Activated B cell treated with CpG ODN at 0.5 μM for 24 hours (primary cell): ENCODE data around the gene FGFR2. TPM values are rescaled to one million over a fixed set of nuclear protein-coding genes. Genes with fewer than 3 reads are reported as not detected.

Source experiments
- ATAC-seq: fragments of 200-7000 bp; cut with Tn5 transposase; one replicate; pipeline ENCODE4 v1.10.0; 2021; ENCODE audit warnings: low read depth, mild to moderate bottlenecking, moderate library complexity
- CTCF ChIA-PET: fragments of 350-600 bp; sonication (Branson Sonifier 250); formaldehyde crosslinking; loops from one replicate; lab custom pipeline; 2021; ENCODE audit warnings: antibody characterized with exemption; lab: Charles Lee
- POLR2A ChIA-PET: fragments of 350-600 bp; sonication (Branson Sonifier 250); formaldehyde crosslinking; loops from one replicate; lab custom pipeline; 2021; ENCODE audit warnings: antibody characterized with exemption; lab: Charles Lee
- DNase-seq: peaks from one replicate; pipeline ENCODE4 v3.0.0; 2022
- H3K27ac Mint-ChIP-seq: one replicate; pipeline ENCODE4 v1.8.0; 2020; ENCODE audit warnings: mixed read lengths
- H3K27me3 Mint-ChIP-seq: one replicate; pipeline ENCODE4 v1.8.0; 2021; ENCODE audit warnings: mixed read lengths
- H3K36me3 Mint-ChIP-seq: one replicate; pipeline ENCODE4 v1.8.0; 2021; ENCODE audit warnings: low read depth, mixed read lengths
- H3K4me1 Mint-ChIP-seq: one replicate; pipeline ENCODE4 v1.8.0; 2021; ENCODE audit warnings: mixed read lengths
- H3K4me3 Mint-ChIP-seq: one replicate; pipeline ENCODE4 v1.8.0; 2020; ENCODE audit warnings: mild to moderate bottlenecking, mixed read lengths
- H3K9me3 Mint-ChIP-seq: one replicate; pipeline ENCODE4 v1.8.0; 2020; ENCODE audit warnings: mixed read lengths
- CTCF ChIP-seq: fragments of 200-600 bp; IDR thresholded peaks from one replicate; pipeline ENCODE4 v1.8.0; 2022; ENCODE audit warnings: antibody characterized with exemption, mild to moderate bottlenecking
- intact Hi-C: fragments of 100-400 bp; cut with micrococcal nuclease; formaldehyde crosslinking; loops from one replicate; pipeline ENCODE4 v1.15.1; 2024
- total RNA-seq: library from RNA; stranded (reverse); gene quantifications from 2 replicates; pipeline ENCODE4 v1.2.3, GENCODE V29; 2022

FGFR2 gene
- total RNA-seq, 1 donor from 2014 or later = not detected

GRCh38 chr10:121627876-121628581 is 29.8 kb upstream of the FGFR2 start:
- H3K4me3 Mint-ChIP-seq = no peak overlapping the region
- CTCF ChIA-PET = no interaction called here
- H3K27me3 Mint-ChIP-seq = no peaks in the 10 kb centered on the region
- no peak overlapping the region for H3K27ac Mint-ChIP-seq
- no peak for DNase-seq
- no peak for TF ChIP-seq CTCF
- no peaks in the 10 kb centered on the region for H3K9me3 Mint-ChIP-seq
- no peaks in the 10 kb centered on the region for H3K4me1 Mint-ChIP-seq
- intact Hi-C loops = no loop called here
- no peak for ATAC-seq
- H3K36me3 Mint-ChIP-seq = no peaks in the 10 kb centered on the region
- POLR2A ChIA-PET = no interaction called here

GRCh38 chr10:121624836-121625486 is 26.7 kb upstream of the FGFR2 start:
- intact Hi-C loops = no loop called here
- Mint-ChIP-seq H3K4me1 (no peaks in the 10 kb centered on the region), H3K27ac (no peak overlapping the region), H3K4me3 (no peak overlapping the region), H3K9me3 (no peaks in the 10 kb centered on the region), H3K36me3 (no peaks in the 10 kb centered on the region), H3K27me3 (no peaks in the 10 kb centered on the region)
- no peak for DNase-seq
- POLR2A ChIA-PET = no interaction called here
- ATAC-seq = no peak
- TF ChIP-seq CTCF = no peak
- CTCF ChIA-PET = no interaction called here

- ChIA-PET POLR2A (no interaction called here), CTCF (no interaction called here)
- DNase-seq = no peak
- TF ChIP-seq CTCF = no peak
- Mint-ChIP-seq H3K4me1 (no peaks in the 10 kb centered on the region), H3K4me3 (no peak overlapping the region), H3K36me3 (no peaks in the 10 kb centered on the region), H3K27ac (no peak overlapping the region), H3K9me3 (no peaks in the 10 kb centered on the region), H3K27me3 (no peaks in the 10 kb centered on the region)
- intact Hi-C loops = no loop called here
- no peak for ATAC-seq
Observed at GRCh38 chr10:121618906-121619305, 20.7 kb upstream of the FGFR2 start.

- no peak for ATAC-seq
- Mint-ChIP-seq H3K9me3 (no peaks in the 10 kb centered on the region), H3K4me3 (no peak overlapping the region), H3K27me3 (peaks cover 4% of the 10 kb centered on the region), H3K27ac (no peak overlapping the region), H3K36me3 (no peaks in the 10 kb centered on the region), H3K4me1 (no peaks in the 10 kb centered on the region)
- TF ChIP-seq CTCF = no peak
- POLR2A ChIA-PET = no interaction called here
- intact Hi-C loops = no loop called here
- CTCF ChIA-PET = no interaction called here
- no peak for DNase-seq
Observed at GRCh38 chr10:121617176-121617575, 18.9 kb upstream of the FGFR2 start.

- ChIA-PET POLR2A (no interaction called here), CTCF (no interaction called here)
- Mint-ChIP-seq H3K27ac (no peak overlapping the region), H3K36me3 (no peaks in the 10 kb centered on the region), H3K9me3 (no peaks in the 10 kb centered on the region), H3K4me1 (no peaks in the 10 kb centered on the region), H3K4me3 (no peak overlapping the region), H3K27me3 (peaks cover 5% of the 10 kb centered on the region)
- ATAC-seq (no peak), DNase-seq (no peak)
- intact Hi-C loops = no loop called here
- no peak for TF ChIP-seq CTCF
Observed at GRCh38 chr10:121616291-121616690, 18.0 kb upstream of the FGFR2 start.
